Raji (cell line): Measurements from ENCODE around the gene SRP68.

Source experiments
- POLR2A ChIP-seq: IDR thresholded peaks from 2 replicates; pipeline ENCODE4 v1.6.1; 2011; ENCODE audit warnings: low read depth, low read length, control low read depth; ENCODE audit not compliant: insufficient read depth

SRP68 gene

GRCh38 chr17:76005263-76006149 is 66.8 kb downstream of the SRP68 start:
- TF ChIP-seq POLR2A, result no peak

GRCh38 chr17:76004750-76005262 is 67.5 kb downstream of the SRP68 start:
- TF ChIP-seq POLR2A, result no peak

- TF ChIP-seq POLR2A, result no peak
Measured at GRCh38 chr17:76003915-76004314, 68.4 kb downstream of the SRP68 start.

GRCh38 chr17:76002100-76002499 is 70.2 kb downstream of the SRP68 start:
- no peak for TF ChIP-seq POLR2A

- no peak for TF ChIP-seq POLR2A
Measured at GRCh38 chr17:76000755-76001521, 71.4 kb downstream of the SRP68 start, which contains the start of gene CDK3. CDK3 (plus strand) TSS chr17:76000855; CDS start chr17:76001426, 571 bp downstream.

- TF ChIP-seq POLR2A, result no peak
Measured at GRCh38 chr17:76000016-76000754, 72.1 kb downstream of the SRP68 start.

- TF ChIP-seq POLR2A, result no peak
Measured at GRCh38 chr17:75998327-75998795, 74.0 kb downstream of the SRP68 start.

GRCh38 chr17:75996665-75997590 is 75.4 kb downstream of the SRP68 start:
- no peak for TF ChIP-seq POLR2A

- TF ChIP-seq POLR2A, result no peak
Measured at GRCh38 chr17:75995385-75995925, 76.9 kb downstream of the SRP68 start.

GRCh38 chr17:75994802-75995370 is 77.4 kb downstream of the SRP68 start:
- no peak for TF ChIP-seq POLR2A

GRCh38 chr17:75991396-75991795 is 80.9 kb downstream of the SRP68 start:
- no peak for TF ChIP-seq POLR2A
